ENCODE results near the gene EYA4. TPM values are rescaled to one million over a fixed set of nuclear protein-coding genes. Genes with fewer than 3 reads are reported as not detected.

Gene EYA4
- total RNA-seq, 1 donor from 2014 or later: 9.7 TPM

DNA sequence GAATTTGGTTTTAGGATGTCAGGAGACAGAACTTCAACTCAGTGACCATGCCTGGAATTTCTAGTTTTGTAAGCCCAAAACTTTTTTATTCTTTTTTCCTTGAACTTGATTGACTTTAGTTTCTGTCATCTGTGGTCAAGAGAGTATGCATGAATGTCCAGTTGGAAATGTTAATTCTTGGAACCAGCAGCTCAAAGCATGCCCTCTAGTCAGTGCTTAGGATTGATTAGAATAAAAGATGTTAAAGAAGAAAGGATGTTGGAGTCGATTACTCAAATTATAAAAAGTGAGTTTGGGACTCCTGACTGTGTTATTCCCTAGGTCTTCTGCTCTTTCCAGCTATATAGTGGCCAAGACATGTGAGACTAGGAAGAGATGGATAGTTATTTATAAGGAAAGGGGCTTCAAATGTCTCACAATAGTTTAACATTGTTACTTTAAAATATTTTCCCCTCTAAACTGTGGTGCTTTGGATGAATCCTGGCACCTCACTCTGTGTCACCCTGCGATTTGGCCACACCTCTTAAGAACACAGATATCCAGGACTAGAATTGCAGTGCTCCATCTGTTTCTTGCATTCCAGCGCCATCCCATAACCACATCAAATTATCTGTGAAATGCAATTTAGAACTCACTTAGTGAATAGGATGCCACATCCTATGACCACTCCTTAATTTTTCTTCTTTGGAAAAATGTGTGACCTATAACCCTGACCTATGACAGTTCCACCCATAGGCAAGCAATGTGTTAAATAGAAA, 298.5 kb downstream of the EYA4 start:
- FAIRE-seq: no peak
- DNase-seq (ENCODE audit: low read depth): no peak
- no peaks in the 10 kb centered on the region for H3K27me3 ChIP-seq (ENCODE audit: control insufficient read depth, insufficient read depth, low read length)
- H3K36me3 ChIP-seq (ENCODE audit: control insufficient read depth, insufficient read depth, low read length): no peaks in the 10 kb centered on the region
- no peak overlapping the region for H3K4me3 ChIP-seq (ENCODE audit: low read depth, low read length)
- TF ChIP-seq, protein P1, sequence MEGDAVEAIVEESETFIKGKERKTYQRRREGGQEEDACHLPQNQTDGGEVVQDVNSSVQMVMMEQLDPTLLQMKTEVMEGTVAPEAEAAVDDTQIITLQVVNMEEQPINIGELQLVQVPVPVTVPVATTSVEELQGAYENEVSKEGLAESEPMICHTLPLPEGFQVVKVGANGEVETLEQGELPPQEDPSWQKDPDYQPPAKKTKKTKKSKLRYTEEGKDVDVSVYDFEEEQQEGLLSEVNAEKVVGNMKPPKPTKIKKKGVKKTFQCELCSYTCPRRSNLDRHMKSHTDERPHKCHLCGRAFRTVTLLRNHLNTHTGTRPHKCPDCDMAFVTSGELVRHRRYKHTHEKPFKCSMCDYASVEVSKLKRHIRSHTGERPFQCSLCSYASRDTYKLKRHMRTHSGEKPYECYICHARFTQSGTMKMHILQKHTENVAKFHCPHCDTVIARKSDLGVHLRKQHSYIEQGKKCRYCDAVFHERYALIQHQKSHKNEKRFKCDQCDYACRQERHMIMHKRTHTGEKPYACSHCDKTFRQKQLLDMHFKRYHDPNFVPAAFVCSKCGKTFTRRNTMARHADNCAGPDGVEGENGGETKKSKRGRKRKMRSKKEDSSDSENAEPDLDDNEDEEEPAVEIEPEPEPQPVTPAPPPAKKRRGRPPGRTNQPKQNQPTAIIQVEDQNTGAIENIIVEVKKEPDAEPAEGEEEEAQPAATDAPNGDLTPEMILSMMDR (IDR thresholded peaks at IDR 0.05; ENCODE audit: insufficient read depth, low read length, severe bottlenecking): no peak

DNA sequence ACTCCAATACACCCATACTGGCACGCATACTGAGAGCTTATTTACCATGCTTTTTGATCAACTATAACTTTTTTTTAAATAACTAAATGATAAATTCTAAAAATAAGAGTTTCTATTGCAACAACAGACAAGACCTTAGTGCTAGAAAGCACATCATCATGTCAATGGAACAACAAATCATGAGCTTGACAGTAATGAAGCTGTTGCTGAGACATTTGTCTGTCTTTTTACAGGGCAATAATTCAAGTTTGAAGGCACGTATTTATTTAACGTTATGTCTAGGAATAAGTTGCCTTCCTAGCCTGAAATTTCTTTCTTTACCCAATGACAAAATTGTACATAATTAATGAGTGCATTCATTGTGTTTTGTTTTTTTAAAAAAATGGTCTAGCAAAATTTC, 299.2 kb downstream of the EYA4 start:
- no peaks in the 10 kb centered on the region for H3K27me3 ChIP-seq (ENCODE audit: control insufficient read depth, insufficient read depth, low read length)
- DNase-seq (ENCODE audit: low read depth) (no peak), FAIRE-seq (no peak)
- no peak overlapping the region for H3K4me3 ChIP-seq (ENCODE audit: low read depth, low read length)
- no peaks in the 10 kb centered on the region for H3K36me3 ChIP-seq (ENCODE audit: control insufficient read depth, insufficient read depth, low read length)
- TF ChIP-seq, protein P1 (IDR thresholded peaks at IDR 0.05; ENCODE audit: insufficient read depth, low read length, severe bottlenecking): no peak

DNA sequence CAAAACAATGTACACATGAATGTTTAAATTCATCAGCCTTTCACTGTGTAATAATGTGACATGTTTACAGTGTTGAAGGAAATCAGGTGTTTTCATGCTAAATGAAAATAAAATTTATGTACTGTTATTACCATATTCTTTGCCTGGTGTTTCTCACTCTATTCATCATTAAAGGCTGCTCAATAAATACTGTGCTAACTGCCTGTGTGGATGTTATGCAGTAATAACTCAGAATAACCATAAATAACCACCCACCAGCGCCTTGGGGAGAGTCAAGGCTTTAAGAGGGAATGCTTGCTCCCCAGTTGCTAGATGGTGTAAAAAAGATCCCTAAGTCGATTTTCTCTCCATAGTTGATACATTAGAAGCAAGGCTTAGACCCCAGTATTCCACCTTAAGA, 299.9 kb downstream of the EYA4 start:
- Histone ChIP-seq H3K27me3 (ENCODE audit: control insufficient read depth, insufficient read depth, low read length) (no peaks in the 10 kb centered on the region), H3K36me3 (ENCODE audit: control insufficient read depth, insufficient read depth, low read length) (no peaks in the 10 kb centered on the region), H3K4me3 (ENCODE audit: low read depth, low read length) (no peak overlapping the region)
- TF ChIP-seq, protein P1 (IDR thresholded peaks at IDR 0.05; ENCODE audit: insufficient read depth, low read length, severe bottlenecking): no peak
- FAIRE-seq (no peak), DNase-seq (ENCODE audit: low read depth) (no peak)

DNA sequence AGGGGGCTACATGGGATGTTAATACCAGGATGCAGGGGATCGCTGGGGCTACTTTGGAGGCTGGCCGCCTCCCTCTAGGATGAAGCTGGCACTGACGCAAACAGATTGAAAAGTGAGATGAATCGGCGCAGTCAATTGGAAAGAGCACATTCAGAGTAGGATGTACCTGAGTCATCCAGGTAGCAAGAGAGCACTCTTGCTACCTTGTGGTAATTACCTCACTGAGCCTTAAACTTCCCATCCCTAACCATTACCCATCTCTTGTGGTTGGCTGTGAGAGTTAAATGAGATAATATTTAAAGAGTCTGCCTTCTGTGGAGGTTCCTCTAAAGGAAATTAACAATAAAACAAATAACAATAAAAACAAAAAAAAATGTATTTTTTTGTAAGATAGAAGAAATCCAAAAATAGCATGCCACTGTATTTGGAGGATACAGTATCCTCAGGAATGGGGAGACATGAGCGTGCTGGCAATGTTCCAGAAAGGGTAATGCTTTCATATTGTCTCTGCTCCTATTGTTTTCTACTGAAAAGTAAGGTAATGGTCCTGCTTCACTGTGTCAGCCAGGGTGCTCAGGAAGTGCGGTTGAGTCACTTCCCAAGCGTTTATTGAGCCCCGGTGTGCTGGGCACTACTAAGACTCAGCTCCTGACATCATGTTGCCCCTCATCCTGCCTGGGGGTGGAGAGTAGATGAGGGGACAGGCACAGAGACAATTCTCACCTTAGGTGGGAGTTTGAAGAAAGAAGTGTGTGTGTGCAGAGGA, 301.1 kb downstream of the EYA4 start:
- Histone ChIP-seq H3K27me3 (ENCODE audit: control insufficient read depth, insufficient read depth, low read length) (no peaks in the 10 kb centered on the region), H3K36me3 (ENCODE audit: control insufficient read depth, insufficient read depth, low read length) (no peaks in the 10 kb centered on the region), H3K4me3 (ENCODE audit: low read depth, low read length) (no peak overlapping the region)
- TF ChIP-seq, protein P1 (IDR thresholded peaks at IDR 0.05; ENCODE audit: insufficient read depth, low read length, severe bottlenecking): no peak
- FAIRE-seq (no peak), DNase-seq (ENCODE audit: low read depth) (peak; percentile 44)

DNA sequence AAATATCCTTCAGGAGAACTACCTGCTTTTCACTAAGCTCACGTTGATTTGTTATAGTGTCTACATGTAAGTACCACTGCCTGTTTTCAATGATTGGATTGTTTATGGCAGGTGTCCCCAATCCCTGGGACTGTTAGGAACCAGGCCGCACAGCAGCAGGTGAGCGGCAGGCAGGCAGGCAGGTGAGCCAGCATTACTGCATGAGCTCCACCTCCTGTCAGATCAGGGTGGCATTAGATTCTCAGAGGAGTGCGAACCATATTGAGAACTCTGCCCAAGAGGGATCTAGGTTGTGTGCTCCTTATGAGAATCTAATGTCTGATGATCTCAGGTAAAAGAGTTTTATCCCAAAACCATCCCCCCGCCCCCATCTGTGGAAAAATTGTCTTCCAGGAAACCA, 303.3 kb downstream of the EYA4 start:
- H3K4me3 ChIP-seq (ENCODE audit: low read depth, low read length): no peak overlapping the region
- H3K36me3 ChIP-seq (ENCODE audit: control insufficient read depth, insufficient read depth, low read length): no peaks in the 10 kb centered on the region
- DNase-seq (ENCODE audit: low read depth): no peak
- TF ChIP-seq, protein P1 (IDR thresholded peaks at IDR 0.05; ENCODE audit: insufficient read depth, low read length, severe bottlenecking): no peak
- no peak for FAIRE-seq
- H3K27me3 ChIP-seq (ENCODE audit: control insufficient read depth, insufficient read depth, low read length): no peaks in the 10 kb centered on the region

Measured in bronchial epithelial cell (primary cell).